Activated CD4-positive, alpha-beta T cell treated with anti-CD3 and anti-CD28 coated beads for 24 hours (primary cell): ENCODE results near the gene HAO1.
"Not testable (repeated sequence)": the region's sequence is repeated elsewhere in the genome, so short reads cannot be mapped to it uniquely, and the experiment has no call there.

ENCODE experiments used
- DNase-seq, 2 donors: peaks; one replicate each; pipeline ENCODE4 v3.0.0-alpha.2; 2020; ENCODE audit warnings: low read depth in 2 of 2

The HAO1 gene

GRCh38 chr20:7940341-7940740 is at the start of gene HAO1:
Gene HAO1, minus strand, starts transcription at chr20:7940458. Its CDS starts 36 bp downstream, at chr20:7940422.
- no peak for DNase-seq

- DNase-seq, result no peak
Measured at GRCh38 chr20:7989379-7989778, 49.1 kb upstream of the HAO1 start.

- no peak for DNase-seq
Measured at GRCh38 chr20:7985916-7986315, 45.7 kb upstream of the HAO1 start.

- no peak for DNase-seq
Measured at GRCh38 chr20:7984192-7984591, 43.9 kb upstream of the HAO1 start.

- DNase-seq, result no peak
Measured at GRCh38 chr20:7981374-7981773, 41.1 kb upstream of the HAO1 start.

GRCh38 chr20:7980332-7981046 is 40.2 kb upstream of the HAO1 start:
- DNase-seq, result no peak

GRCh38 chr20:7977709-7978108 is 37.5 kb upstream of the HAO1 start:
- DNase-seq, result no peak

- DNase-seq, result no peak
Measured at GRCh38 chr20:7975851-7976414, 35.7 kb upstream of the HAO1 start.

GRCh38 chr20:7974785-7975435 is 34.7 kb upstream of the HAO1 start:
- DNase-seq, result no peak

- no peak for DNase-seq
Measured at GRCh38 chr20:7971536-7972280, 31.4 kb upstream of the HAO1 start.

- DNase-seq, result no peak
Measured at GRCh38 chr20:7967199-7967844, 27.1 kb upstream of the HAO1 start.

- no peak for DNase-seq
Measured at GRCh38 chr20:7966176-7966575, 25.9 kb upstream of the HAO1 start.

GRCh38 chr20:7959484-7959883 is 19.2 kb upstream of the HAO1 start:
- no peak for DNase-seq

GRCh38 chr20:7956561-7956960 is 16.3 kb upstream of the HAO1 start:
- DNase-seq, result not testable (repeated sequence)

- no peak for DNase-seq
Measured at GRCh38 chr20:7950387-7950786, 10.1 kb upstream of the HAO1 start.

- no peak for DNase-seq
Measured at GRCh38 chr20:7943891-7944290, 3.6 kb upstream of the HAO1 start.

GRCh38 chr20:7939663-7940062 is 595 bp downstream of the HAO1 start:
- no peak for DNase-seq

GRCh38 chr20:7938058-7938457 is 2.2 kb downstream of the HAO1 start:
- DNase-seq, result no peak

- no peak for DNase-seq
Measured at GRCh38 chr20:7937328-7937727, 2.9 kb downstream of the HAO1 start.

GRCh38 chr20:7935027-7935551 is 5.2 kb downstream of the HAO1 start:
- DNase-seq, result no peak

- no peak for DNase-seq
Measured at GRCh38 chr20:7933346-7933745, 6.9 kb downstream of the HAO1 start.

GRCh38 chr20:7930343-7930742 is 9.9 kb downstream of the HAO1 start:
- no peak for DNase-seq
